Measurements from ENCODE around the gene CERS6.

CERS6 gene

DNA sequence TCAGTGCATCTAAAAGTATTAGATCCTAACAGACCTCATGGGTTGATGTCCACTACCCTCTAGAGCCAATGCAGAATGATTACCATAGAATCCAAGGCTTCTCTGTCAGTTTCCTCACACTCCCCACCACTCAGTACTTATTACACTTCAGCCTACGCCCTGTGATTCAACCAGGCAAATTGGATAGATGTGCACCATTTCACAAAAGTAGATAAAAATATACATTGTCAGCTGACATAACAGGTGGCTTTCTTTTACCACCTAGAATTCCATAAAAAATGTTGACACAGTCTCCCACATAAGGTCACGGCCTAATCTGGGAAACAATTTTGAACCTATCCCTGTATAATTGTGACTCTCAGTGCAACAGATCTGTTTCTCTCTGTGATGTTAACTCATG, 144.9 kb downstream of the CERS6 start:
- no peak overlapping the region for H3K4me3 ChIP-seq (replicated peaks; ENCODE audit: low read depth, low read length)
- TF ChIP-seq, protein P1, sequence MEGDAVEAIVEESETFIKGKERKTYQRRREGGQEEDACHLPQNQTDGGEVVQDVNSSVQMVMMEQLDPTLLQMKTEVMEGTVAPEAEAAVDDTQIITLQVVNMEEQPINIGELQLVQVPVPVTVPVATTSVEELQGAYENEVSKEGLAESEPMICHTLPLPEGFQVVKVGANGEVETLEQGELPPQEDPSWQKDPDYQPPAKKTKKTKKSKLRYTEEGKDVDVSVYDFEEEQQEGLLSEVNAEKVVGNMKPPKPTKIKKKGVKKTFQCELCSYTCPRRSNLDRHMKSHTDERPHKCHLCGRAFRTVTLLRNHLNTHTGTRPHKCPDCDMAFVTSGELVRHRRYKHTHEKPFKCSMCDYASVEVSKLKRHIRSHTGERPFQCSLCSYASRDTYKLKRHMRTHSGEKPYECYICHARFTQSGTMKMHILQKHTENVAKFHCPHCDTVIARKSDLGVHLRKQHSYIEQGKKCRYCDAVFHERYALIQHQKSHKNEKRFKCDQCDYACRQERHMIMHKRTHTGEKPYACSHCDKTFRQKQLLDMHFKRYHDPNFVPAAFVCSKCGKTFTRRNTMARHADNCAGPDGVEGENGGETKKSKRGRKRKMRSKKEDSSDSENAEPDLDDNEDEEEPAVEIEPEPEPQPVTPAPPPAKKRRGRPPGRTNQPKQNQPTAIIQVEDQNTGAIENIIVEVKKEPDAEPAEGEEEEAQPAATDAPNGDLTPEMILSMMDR (IDR thresholded peaks at IDR 0.05; ENCODE audit: low read depth, low read length, missing control alignments): no peak
- DNase-seq (ENCODE audit: extremely low read depth, low read depth): no peak

DNA sequence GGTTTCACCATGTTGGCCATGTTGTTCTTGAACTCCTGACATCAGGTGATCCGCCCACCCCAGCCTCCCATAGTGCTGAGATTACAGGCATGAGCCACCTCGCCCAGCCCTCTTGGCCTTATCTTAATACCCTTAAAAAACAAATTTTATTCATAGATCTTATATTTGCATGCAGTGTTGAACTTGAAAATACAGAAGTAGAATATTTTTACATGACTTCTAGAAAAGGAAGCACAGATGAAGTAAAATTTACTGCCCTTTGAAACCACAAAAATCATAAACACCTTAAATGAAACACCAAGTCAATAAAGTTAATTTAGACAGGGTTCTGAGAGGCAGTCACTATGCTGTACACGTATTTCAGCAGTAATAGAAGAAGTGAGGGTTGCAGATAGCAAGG, 145.7 kb downstream of the CERS6 start:
- no peak overlapping the region for H3K4me3 ChIP-seq (replicated peaks; ENCODE audit: low read depth, low read length)
- no peak for DNase-seq (ENCODE audit: extremely low read depth, low read depth)
- TF ChIP-seq, protein P1 (IDR thresholded peaks at IDR 0.05; ENCODE audit: low read depth, low read length, missing control alignments): no peak

DNA sequence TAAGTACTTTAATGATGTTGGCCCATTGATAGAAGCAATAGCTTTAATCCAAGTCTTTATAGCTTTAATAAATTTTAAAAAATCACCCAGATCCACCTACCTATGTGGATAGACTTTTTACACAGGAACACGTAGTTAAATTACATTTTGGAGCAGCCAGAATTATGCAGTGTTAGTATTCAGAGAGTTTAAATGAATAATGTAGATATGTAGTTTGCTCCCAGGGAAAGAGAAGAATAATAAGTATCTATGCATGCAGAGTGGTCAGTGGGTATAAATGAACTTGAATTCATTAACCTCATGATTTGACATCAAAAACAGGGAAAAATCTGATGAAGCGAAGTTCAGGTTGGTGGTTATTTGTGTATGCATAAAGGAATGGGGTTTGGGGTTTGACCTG, 146.3 kb downstream of the CERS6 start:
- TF ChIP-seq, protein P1 (IDR thresholded peaks at IDR 0.05; ENCODE audit: low read depth, low read length, missing control alignments): no peak
- no peak for DNase-seq (ENCODE audit: extremely low read depth, low read depth)
- no peak overlapping the region for H3K4me3 ChIP-seq (replicated peaks; ENCODE audit: low read depth, low read length)

DNA sequence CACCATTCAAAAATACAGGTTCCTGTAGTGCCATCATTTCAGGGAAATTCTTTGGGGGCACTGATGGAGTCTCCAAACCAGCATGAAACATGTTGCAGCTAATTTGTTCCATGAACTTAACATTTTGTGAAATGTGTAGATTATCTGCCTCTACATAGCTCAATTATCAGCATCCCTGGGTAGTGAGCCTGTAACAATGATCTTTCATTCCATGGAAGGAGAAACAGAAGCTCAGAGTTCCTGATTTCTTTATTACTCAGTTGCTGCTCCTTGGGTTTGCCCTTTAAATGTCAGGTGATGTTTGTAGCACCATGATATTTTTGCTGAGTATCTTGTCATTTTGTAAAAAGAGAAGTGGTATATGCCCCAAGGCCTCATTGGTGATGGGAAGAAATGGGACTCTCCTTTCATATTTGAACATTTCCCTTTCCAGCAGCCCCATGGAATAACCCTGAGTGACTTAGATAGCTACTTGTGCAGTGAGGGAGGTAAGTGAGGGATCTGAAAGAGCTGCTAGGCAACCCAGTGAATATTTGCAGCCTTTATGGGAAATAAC, 146.9 kb downstream of the CERS6 start:
- TF ChIP-seq, protein P1 (IDR thresholded peaks at IDR 0.05; ENCODE audit: low read depth, low read length, missing control alignments): no peak
- no peak for DNase-seq (ENCODE audit: extremely low read depth, low read depth)

DNA sequence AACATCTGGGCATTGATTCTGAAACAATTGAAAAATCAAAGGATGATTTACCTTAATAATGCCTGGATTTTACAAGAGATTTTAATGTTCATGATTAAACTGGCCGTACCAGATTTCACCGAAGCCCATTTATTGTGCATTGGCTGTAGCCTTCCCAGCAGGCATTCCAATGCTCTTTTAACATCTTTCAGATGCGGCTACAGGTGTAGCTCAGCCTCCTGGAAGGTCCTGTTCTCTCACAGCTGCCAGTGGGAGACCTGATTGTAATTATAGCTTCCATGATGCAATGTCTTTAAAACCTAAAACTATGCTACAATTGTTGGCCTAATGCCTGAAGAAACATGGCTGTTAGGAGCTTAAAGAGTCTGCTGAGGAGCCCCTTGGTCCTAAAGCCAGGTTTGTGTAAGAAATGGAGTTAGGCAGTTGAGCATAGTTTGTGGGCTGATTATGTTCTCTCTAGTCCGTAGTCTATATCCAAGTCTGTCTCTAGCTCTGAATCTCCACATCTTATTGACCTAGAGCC, 147.4 kb downstream of the CERS6 start:
- TF ChIP-seq, protein P1 (IDR thresholded peaks at IDR 0.05; ENCODE audit: low read depth, low read length, missing control alignments): no peak
- no peak overlapping the region for H3K4me3 ChIP-seq (replicated peaks; ENCODE audit: low read depth, low read length)

More for the DNA sequence above, 146.9 kb downstream of the CERS6 start:
- H3K4me3 ChIP-seq (replicated peaks; ENCODE audit: low read depth, low read length): no peak overlapping the region

DNA sequence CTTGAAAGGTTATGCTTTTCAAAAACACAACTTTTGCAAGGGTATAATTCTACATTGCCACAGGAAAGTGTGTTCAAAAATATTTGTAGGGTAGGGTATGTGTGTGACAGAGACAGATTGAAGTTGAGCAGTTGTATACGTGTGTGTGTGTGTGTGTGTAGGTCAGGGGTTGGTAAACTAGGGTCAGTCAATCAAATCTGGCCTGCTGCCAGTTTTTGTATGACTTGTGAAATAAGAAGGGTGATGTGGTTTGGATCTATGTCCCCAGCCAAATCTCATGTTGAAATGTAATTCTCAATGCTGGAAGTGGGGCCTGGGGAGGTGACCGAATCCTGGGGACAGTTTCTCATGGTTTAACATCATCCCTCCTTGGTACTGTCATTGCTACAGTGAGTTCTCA, 148.2 kb downstream of the CERS6 start:
- DNase-seq (ENCODE audit: extremely low read depth, low read depth): no peak
- TF ChIP-seq, protein P1 (IDR thresholded peaks at IDR 0.05; ENCODE audit: low read depth, low read length, missing control alignments): no peak
- no peak overlapping the region for H3K4me3 ChIP-seq (replicated peaks; ENCODE audit: low read depth, low read length)

More for the DNA sequence above, 147.4 kb downstream of the CERS6 start:
- DNase-seq (ENCODE audit: extremely low read depth, low read depth): no peak

DNA sequence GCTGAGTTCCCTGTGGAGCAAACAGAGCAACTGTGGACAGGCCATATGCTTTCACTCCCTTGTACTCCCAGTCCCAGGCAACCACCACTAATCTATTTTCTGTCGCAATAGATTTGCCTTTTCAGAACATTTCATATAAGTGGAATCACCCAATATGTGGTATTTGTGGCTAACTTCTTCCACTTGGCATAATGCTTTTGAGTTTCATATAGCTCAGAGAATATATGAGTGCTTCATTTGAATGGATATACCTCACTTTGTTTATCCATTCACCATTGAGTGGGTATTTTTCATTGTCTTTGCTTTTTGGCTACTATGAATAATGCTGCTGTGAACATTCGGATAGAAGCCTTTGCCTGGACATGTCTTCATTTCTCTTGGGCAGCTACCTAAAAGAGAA, 151.9 kb downstream of the CERS6 start:
- H3K4me3 ChIP-seq (replicated peaks; ENCODE audit: low read depth, low read length): no peak overlapping the region
- TF ChIP-seq, protein P1 (IDR thresholded peaks at IDR 0.05; ENCODE audit: low read depth, low read length, missing control alignments): no peak
- DNase-seq (ENCODE audit: extremely low read depth, low read depth): no peak
